Measurements from ENCODE around the gene CFAP54.

The CFAP54 gene

DNA sequence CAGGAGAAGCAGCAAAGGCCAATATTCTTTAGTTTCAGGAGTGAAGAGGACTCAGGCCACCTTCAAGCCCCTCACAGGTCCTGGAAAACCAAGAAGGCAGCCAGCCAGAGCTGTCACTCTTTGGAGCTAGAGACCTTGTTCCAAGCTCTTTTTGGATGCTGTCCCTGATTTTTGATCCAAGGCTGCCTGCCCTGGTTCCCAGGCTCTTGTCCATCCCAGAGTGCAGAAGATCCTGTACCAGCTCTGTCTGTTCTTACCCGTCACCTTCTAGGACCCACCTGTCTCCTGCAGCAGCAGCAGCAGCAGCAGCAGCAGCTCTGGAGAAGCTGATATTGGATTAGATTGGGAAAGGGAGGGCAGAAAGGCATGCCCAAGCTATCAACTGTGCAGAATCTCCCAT, 260.6 kb downstream of the CFAP54 start:
- DNase-seq (ENCODE audit: insufficient read length, low spot score) (no peak), FAIRE-seq (no peak)
- TF ChIP-seq SPI1 (IDR thresholded peaks at IDR 0.05; ENCODE audit: low read depth, low read length) (no peak), POLR2AphosphoS5 (IDR thresholded peaks at IDR 0.05; ENCODE audit: low read depth, low read length) (no peak)

DNA sequence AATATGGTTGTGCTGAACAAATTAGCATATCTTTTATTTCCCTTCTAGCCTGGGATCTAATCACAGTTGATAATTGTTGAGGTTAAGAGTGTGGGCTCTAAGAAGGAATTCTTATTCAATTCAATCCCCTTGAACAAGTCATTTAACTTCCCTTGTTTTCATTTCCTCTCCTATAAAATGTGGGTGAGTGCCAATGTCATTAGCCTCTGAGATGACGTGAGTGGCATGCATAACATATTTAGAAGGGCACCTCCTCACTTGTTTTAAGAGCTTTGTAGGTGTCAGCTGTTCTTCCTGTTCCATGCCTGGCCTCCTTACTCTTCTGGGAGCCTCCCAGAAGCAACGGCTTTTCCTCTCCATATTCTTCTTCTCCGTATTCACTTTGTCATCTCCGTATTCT, 262.2 kb downstream of the CFAP54 start:
- no peak for TF ChIP-seq TAF1 (IDR thresholded peaks at IDR 0.05; ENCODE audit: low read depth, low read length)
- no peak for TF ChIP-seq POU2F2 (IDR thresholded peaks at IDR 0.05; ENCODE audit: low read depth, low read length)
- no peak for TF ChIP-seq POLR2AphosphoS5 (IDR thresholded peaks at IDR 0.05; ENCODE audit: low read depth, low read length)
- no peak for DNase-seq (ENCODE audit: insufficient read length, low spot score)
- no peak for FAIRE-seq

DNA sequence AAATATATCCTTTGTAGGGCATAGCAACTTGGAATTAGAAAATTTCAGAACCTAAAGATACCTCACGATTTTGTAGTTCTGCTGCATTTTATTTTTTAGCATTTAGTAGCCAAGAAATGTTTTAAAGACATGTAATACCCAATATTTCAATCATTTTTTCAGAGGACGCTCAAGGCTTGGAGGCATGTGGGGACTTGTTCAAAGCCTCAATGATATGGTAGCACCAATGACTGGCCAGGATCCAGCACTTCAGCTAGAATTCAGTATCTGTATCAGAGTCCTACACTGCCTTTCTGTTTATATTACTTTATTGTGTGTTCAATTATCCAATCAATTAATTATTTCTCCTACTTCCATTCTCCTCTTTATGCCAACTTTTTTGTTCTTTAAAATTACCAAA, 262.8 kb downstream of the CFAP54 start:
- no peak for TF ChIP-seq TAF1 (IDR thresholded peaks at IDR 0.05; ENCODE audit: low read depth, low read length)
- no peak for TF ChIP-seq POU2F2 (IDR thresholded peaks at IDR 0.05; ENCODE audit: low read depth, low read length)
- TF ChIP-seq POLR2A (IDR thresholded peaks at IDR 0.05; ENCODE audit: low read depth, low read length), result no peak
- TF ChIP-seq PAX5 (IDR thresholded peaks at IDR 0.05; ENCODE audit: insufficient read depth, low read length, severe bottlenecking), result no peak
- no peak for TF ChIP-seq POLR2AphosphoS5 (IDR thresholded peaks at IDR 0.05; ENCODE audit: low read depth, low read length)
- no peak for TF ChIP-seq SPI1 (IDR thresholded peaks at IDR 0.05; ENCODE audit: low read depth, low read length)
- FAIRE-seq (no peak), DNase-seq (ENCODE audit: insufficient read length, low spot score) (no peak)

DNA sequence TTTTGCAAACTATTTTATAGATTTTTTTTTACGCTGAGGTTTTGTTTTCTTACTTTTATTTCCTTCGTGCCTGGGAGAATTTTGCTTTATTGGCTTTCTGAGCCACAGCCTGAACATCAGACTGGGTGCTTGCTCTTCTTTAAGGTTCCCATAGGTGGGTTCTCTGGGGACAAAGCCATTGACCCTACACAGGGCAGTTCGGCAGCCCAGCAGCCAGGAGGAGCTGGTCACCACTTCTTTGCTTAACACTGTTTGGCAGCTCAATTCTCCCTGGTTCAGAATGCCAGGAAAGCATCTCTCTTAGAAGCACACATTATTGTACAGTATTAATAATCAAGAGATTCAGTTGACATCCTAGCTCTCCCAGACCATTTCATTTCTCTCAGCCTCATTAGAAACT, 276.9 kb downstream of the CFAP54 start:
- TF ChIP-seq POLR2AphosphoS5 (IDR thresholded peaks at IDR 0.05; ENCODE audit: low read depth, low read length), result no peak
- TF ChIP-seq SPI1 (IDR thresholded peaks at IDR 0.05; ENCODE audit: low read depth, low read length), result no peak
- no peak for TF ChIP-seq POU2F2 (IDR thresholded peaks at IDR 0.05; ENCODE audit: low read depth, low read length)
- TF ChIP-seq POLR2A (IDR thresholded peaks at IDR 0.05; ENCODE audit: low read depth, low read length), result no peak
- TF ChIP-seq TAF1 (IDR thresholded peaks at IDR 0.05; ENCODE audit: low read depth, low read length), result no peak
- no peak for TF ChIP-seq PAX5 (IDR thresholded peaks at IDR 0.05; ENCODE audit: insufficient read depth, low read length, severe bottlenecking)
- no peak for FAIRE-seq
- DNase-seq (ENCODE audit: insufficient read length, low spot score), result no peak

DNA sequence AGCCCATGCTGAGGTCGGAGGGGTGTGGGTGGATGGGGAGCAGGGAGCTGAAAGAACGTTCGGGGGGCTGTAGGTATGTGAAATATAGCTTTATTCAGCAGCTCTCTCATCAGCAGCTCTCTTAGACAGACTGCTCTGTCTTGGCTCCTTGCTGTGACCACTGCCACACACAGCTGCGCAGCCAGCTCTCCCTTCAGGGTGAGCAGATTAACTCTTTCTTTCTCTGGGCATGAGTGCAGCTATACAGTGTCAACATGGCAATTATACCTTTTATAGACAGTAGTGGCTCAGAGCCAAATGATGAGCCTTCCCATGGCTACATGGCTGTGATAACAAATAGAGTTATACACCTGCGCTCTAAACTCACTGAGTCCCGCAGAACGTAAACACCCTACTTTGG, 280.0 kb downstream of the CFAP54 start:
- TF ChIP-seq SPI1 (IDR thresholded peaks at IDR 0.05; ENCODE audit: low read depth, low read length), result no peak
- TF ChIP-seq TAF1 (IDR thresholded peaks at IDR 0.05; ENCODE audit: low read depth, low read length), result no peak
- no peak for TF ChIP-seq POLR2AphosphoS5 (IDR thresholded peaks at IDR 0.05; ENCODE audit: low read depth, low read length)
- no peak for TF ChIP-seq PAX5 (IDR thresholded peaks at IDR 0.05; ENCODE audit: insufficient read depth, low read length, severe bottlenecking)
- TF ChIP-seq POLR2A (IDR thresholded peaks at IDR 0.05; ENCODE audit: low read depth, low read length), result no peak
- TF ChIP-seq POU2F2 (IDR thresholded peaks at IDR 0.05; ENCODE audit: low read depth, low read length), result no peak
- DNase-seq (ENCODE audit: insufficient read length, low spot score), result no peak
- no peak for FAIRE-seq

DNA sequence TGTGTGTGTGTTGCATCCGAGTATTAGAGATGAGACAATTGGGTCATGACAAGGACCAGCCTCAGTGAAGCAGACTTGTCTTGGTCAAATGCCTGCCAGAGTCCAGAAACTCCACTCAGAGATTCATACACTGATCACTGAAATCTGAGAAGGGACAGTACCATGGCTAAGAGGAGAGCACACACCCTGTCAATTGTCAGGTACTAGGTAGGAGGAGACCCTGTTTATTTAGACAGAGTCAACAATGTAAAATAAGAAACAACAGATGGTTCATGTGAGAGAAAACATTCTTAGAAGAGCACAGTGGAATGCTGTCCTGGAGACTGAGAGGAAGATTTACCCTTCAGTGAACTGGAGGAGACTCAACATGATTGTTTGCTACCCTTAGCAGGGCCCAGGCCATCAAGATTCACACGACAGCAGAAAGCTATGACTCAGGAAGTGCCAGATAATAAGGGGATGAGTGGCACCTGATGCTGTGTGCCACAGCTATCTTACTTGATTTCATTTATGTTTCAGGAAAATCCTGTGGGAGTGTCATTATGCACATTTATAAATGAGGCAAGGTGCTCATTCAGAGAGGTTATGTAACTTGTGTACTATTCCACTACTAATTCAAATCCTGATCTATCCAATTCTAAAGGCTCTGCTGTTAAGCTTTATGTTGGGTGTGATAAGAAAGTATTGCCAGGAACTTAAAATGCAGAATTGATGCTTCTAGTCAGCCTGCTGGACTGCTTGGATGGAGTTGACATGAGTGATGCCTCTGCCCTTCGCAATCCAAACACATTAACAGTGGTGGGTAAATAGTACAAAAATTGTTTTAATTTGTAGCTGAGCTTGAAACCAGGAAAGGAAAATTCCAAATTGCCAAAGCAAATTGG, 281.1 kb downstream of the CFAP54 start:
- no peak for FAIRE-seq
- TF ChIP-seq TAF1 (IDR thresholded peaks at IDR 0.05; ENCODE audit: low read depth, low read length) (no peak), POLR2A (IDR thresholded peaks at IDR 0.05; ENCODE audit: low read depth, low read length) (no peak), POU2F2 (IDR thresholded peaks at IDR 0.05; ENCODE audit: low read depth, low read length) (no peak), SPI1 (IDR thresholded peaks at IDR 0.05; ENCODE audit: low read depth, low read length) (no peak), POLR2AphosphoS5 (IDR thresholded peaks at IDR 0.05; ENCODE audit: low read depth, low read length) (no peak), PAX5 (IDR thresholded peaks at IDR 0.05; ENCODE audit: insufficient read depth, low read length, severe bottlenecking) (no peak)
- DNase-seq (ENCODE audit: insufficient read length, low spot score), result no peak

DNA sequence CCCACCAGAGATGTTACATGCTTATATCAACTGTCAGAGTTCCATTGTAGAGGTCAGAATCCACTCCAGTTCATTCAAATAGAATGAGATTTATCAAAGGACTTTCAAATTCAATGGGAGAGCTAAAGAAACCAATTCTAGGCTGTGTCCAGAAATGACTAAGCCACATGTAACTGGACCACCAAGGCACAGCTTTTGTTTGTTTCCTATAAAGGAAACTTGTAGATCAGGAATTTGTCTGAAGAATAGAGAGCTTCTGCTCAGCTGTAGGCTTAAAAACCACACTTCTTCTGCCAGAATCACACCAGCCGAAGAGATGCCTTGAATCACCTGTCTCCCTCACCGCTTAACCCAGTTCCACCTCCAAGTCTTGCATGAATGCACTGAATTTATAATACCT, 283.7 kb downstream of the CFAP54 start:
- TF ChIP-seq SPI1 (IDR thresholded peaks at IDR 0.05; ENCODE audit: low read depth, low read length) (no peak), POLR2AphosphoS5 (IDR thresholded peaks at IDR 0.05; ENCODE audit: low read depth, low read length) (no peak), TAF1 (IDR thresholded peaks at IDR 0.05; ENCODE audit: low read depth, low read length) (no peak), POLR2A (IDR thresholded peaks at IDR 0.05; ENCODE audit: low read depth, low read length) (no peak), PAX5 (IDR thresholded peaks at IDR 0.05; ENCODE audit: insufficient read depth, low read length, severe bottlenecking) (no peak), POU2F2 (IDR thresholded peaks at IDR 0.05; ENCODE audit: low read depth, low read length) (no peak)
- no peak for FAIRE-seq
- no peak for DNase-seq (ENCODE audit: insufficient read length, low spot score)

DNA sequence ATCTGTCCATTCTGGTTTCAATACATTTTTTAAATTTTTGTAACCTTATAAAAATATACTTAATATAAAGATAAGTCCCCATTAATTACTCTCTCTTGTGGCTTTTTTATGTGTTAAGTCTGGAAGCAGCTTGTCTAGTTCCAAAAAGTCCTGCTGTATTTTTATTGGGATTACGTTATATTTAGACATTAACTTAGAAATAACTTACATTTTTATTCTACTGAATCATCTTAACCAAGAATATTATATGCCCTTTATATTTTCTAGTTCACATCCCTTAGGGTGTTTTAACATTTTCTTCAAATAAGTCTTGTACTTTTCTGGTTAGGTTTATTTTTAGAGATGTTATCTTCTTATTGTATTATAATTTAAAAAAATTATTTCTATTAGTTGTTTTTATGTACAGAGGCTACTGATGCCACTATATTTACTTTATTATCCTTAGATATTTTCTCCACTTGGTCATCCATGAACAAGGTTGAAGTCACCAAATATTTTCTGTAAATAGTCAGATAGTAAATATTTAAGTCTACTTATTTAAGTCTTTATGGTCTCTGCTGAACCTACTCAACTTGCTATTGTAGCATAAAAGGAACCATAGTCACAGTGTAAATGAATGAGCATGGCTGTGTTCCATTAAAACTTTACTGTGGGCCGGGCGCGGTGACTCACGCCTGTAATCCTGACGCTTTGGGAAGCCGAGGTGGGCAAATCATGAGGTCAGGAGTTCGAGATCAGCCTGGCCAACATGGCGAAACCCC, 285.3 kb downstream of the CFAP54 start:
- FAIRE-seq (no peak), DNase-seq (ENCODE audit: insufficient read length, low spot score) (no peak)
- TF ChIP-seq PAX5 (IDR thresholded peaks at IDR 0.05; ENCODE audit: insufficient read depth, low read length, severe bottlenecking), result no peak
- no peak for TF ChIP-seq POLR2A (IDR thresholded peaks at IDR 0.05; ENCODE audit: low read depth, low read length)
- TF ChIP-seq TAF1 (IDR thresholded peaks at IDR 0.05; ENCODE audit: low read depth, low read length), result no peak
- no peak for TF ChIP-seq POLR2AphosphoS5 (IDR thresholded peaks at IDR 0.05; ENCODE audit: low read depth, low read length)
- TF ChIP-seq SPI1 (IDR thresholded peaks at IDR 0.05; ENCODE audit: low read depth, low read length), result no peak
- TF ChIP-seq POU2F2 (IDR thresholded peaks at IDR 0.05; ENCODE audit: low read depth, low read length), result no peak

DNA sequence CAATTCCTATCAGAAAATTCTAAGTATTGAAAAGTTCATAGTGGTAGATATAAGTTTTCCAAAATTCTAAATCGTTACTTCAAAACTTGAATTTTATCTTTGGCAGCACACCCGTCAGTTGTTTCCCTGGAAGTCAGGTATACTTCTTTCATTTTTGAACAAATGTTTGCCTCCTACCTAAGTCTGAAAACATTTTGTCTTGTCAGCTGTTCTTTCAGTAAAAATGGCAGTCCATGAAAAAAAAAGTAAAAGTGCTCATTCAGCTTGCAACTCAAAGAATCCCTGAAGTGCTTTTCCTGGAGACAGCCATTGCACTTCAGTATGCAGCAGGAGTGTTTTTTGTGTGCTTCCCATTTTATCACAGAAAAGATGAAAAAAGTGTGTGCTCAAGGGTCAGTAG, 287.5 kb downstream of the CFAP54 start:
- no peak for TF ChIP-seq PAX5 (IDR thresholded peaks at IDR 0.05; ENCODE audit: insufficient read depth, low read length, severe bottlenecking)
- TF ChIP-seq SPI1 (IDR thresholded peaks at IDR 0.05; ENCODE audit: low read depth, low read length), result no peak
- no peak for TF ChIP-seq POLR2A (IDR thresholded peaks at IDR 0.05; ENCODE audit: low read depth, low read length)
- no peak for DNase-seq (ENCODE audit: insufficient read length, low spot score)
- FAIRE-seq, result no peak

All from GM12891 (cell line).